Heart right ventricle (tissue), 16 donors: ENCODE measurements around the gene CFAP61. TPM values are rescaled to one million over a fixed set of nuclear protein-coding genes. Genes with fewer than 3 reads are reported as not detected.

Source experiments
- ATAC-seq, 8 donors: fragments of 200-7000 bp; cut with Tn5 transposase; one replicate each; pipeline ENCODE4 v1.9.1; 2020; ENCODE audit warnings: mild to moderate bottlenecking in 8 of 8, moderate library complexity in 8 of 8, moderate number of reproducible peaks in 1 of 8
- DNase-seq, 2 donors: peaks; one replicate each; pipeline ENCODE4 v3.0.0-alpha.2; 2020
- H3K27ac ChIP-seq, 10 donors: fragments of 200-600 bp; sonication (generic) in 2 of 10; one replicate each; pipeline versions ENCODE4 v1.5.0 to v1.8.0; 2020 to 2022; ENCODE audit warnings: mild to moderate bottlenecking in 3 of 10
- H3K27me3 ChIP-seq, 7 donors: fragments of 200-600 bp; one replicate each; pipeline ENCODE4 v1.8.0; 2021 to 2022; ENCODE audit warnings: mild to moderate bottlenecking in 2 of 7
- H3K36me3 ChIP-seq, 9 donors: fragments of 200-600 bp; sonication (generic) in 1 of 9; one replicate each; pipeline versions ENCODE4 v1.5.0 to v1.8.0; 2020 to 2022; ENCODE audit warnings: mild to moderate bottlenecking in 2 of 9
- H3K4me1 ChIP-seq, 9 donors: fragments of 200-600 bp; sonication (generic) in 1 of 9; one replicate each; pipeline versions ENCODE4 v1.5.0 to v1.8.0; 2020 to 2022; ENCODE audit warnings: mild to moderate bottlenecking in 4 of 9
- H3K4me3 ChIP-seq, 10 donors: fragments of 200-600 bp; sonication (generic) in 2 of 10; one replicate each; pipeline versions ENCODE4 v1.5.0 to v1.8.0; 2020 to 2022; ENCODE audit warnings: mild to moderate bottlenecking in 7 of 10, moderate library complexity in 2 of 10
- H3K9me3 ChIP-seq, 11 donors: fragments of 200-600 bp in 10 of 11; sonication (generic) in 2 of 11; one replicate each; pipeline versions ENCODE4 v1.5.0 to v1.8.0; 2013 to 2022; ENCODE audit warnings: mild to moderate bottlenecking in 2 of 11, control low read depth in 1 of 11, moderate library complexity in 1 of 11
- CTCF ChIP-seq, 9 donors: fragments of 200-600 bp; sonication (generic) in 2 of 9; IDR thresholded peaks; one replicate each; pipeline versions ENCODE4 v1.5.0 to v1.8.0; 2021 to 2022; ENCODE audit warnings: antibody characterized with exemption in 9 of 9, mild to moderate bottlenecking in 5 of 9, moderate library complexity in 1 of 9
- WGBS, 2 donors: extraction: QIAGEN DNeasy Blood & Tissue Kit; methylation state at CpG; one replicate each; pipeline ENCODE4 v1.1.7; 2013; ENCODE audit warnings: inconsistent platforms in 1 of 2; 5-methylcytosine and 5-hydroxymethylcytosine counted together
- intact Hi-C, 10 donors: fragments of 100-400 bp; cut with DNase I; formaldehyde crosslinking; loops; one replicate each; pipeline versions ENCODE4 v1.11.1 to v1.14.2; 2022
- polyA plus RNA-seq, 2 donors: library from polyadenylated mRNA; stranded (reverse); fragments of 200-250 nt; gene quantifications; one replicate each; pipeline ENCODE4 v1.2.3, GENCODE V29; 2013
- total RNA-seq, 10 donors: library from RNA; stranded (reverse); fragmentation: NEBNext Ultra II Directional in 3 of 10; extraction: Animal tissue kit (Norgen Biotek cat#: 25700) in 3 of 10; gene quantifications; one replicate each; pipeline versions ENCODE4 v1.2.1 to v1.2.4, GENCODE V29; 2021 to 2023
- donor health status: Arrhythmogenic right ventricular cardiomyopathy.
- donor health status: ischemic (EF 13 %, LVEDD 7.1; RV severe dilation, severe dysfunction).
- donor health status: healthy with polysubstance abuse.
- donor health status: DM: no; HTN: yes; CAD: no.
- donor health status: DM: no; HTN: no; CAD: no.
- donor health status: ischemic (EF 25% LVEDD 6.9; RV normal size, moderate dysfunction).
- donor health status: ischemic (EF 25% LVEDD 5.7; RV mildly dilated, moderate dysfunction).
- donor health status: healthy.
- donor health status: DM: yes; HTN: yes; CAD: no.
- donor health status: Ischemic cardiomyopathy.
- donor health status: ischemic (EF 35%, LVEDD 5.7; RV mildly dilated, moderate dysfunction).
- donor health status: nonischemic (EF 11% LVEDD 7.7; RV severe dilation, severe dysfunction).
- donor health status: DM: yes; HTN: yes; CAD: no.
- donor health status: PGD.
- donor health status: ischemic (EF 29% LVEDD 5.4; RV normal size, mild dysfunction).
- donor health status: nonischemic (EF 23%, LVEDD 6.1; RV moderate dilation, normal function).

Gene CFAP61
- total and polyA plus RNA-seq, 12 donors, result 8.2 to 140 (median 60.6) TPM

GRCh38 chr20:20286061-20286460 is 233.7 kb downstream of the CFAP61 start:
- DNase-seq (no peak), ATAC-seq (no peak)
- intact Hi-C loops, result no loop called here
- peaks cover 0 to 6% (median 0%) of the 10 kb centered on the region in 7 donors for H3K27me3 ChIP-seq
- no peaks in the 10 kb centered on the region for H3K4me1 ChIP-seq
- WGBS, 2 donors, result 72 to 83% methylated on average over 2 of the region's 2 CpGs
- H3K27ac ChIP-seq, result no peak overlapping the region
- no peak for TF ChIP-seq CTCF (IDR thresholded peaks at IDR 0.05)
- H3K4me3 ChIP-seq, result no peak overlapping the region
- H3K9me3 ChIP-seq, result peaks cover 0 to 3% (median 0%) of the 10 kb centered on the region in 11 donors
- H3K36me3 ChIP-seq, result peaks cover 0 to 6% (median 0%) of the 10 kb centered on the region in 9 donors

GRCh38 chr20:20289331-20289730 is 237.0 kb downstream of the CFAP61 start:
- H3K27ac ChIP-seq, result no peak overlapping the region
- no peaks in the 10 kb centered on the region for H3K4me1 ChIP-seq
- H3K27me3 ChIP-seq, result peaks cover 0 to 6% (median 0%) of the 10 kb centered on the region in 7 donors
- H3K4me3 ChIP-seq, result no peak overlapping the region
- intact Hi-C loops, result no loop called here
- no peak for TF ChIP-seq CTCF (IDR thresholded peaks at IDR 0.05)
- no peak for ATAC-seq
- 55 to 64% methylated on average over 3 of the region's 3 CpGs for WGBS, 2 donors
- peaks cover 0 to 6% (median 0%) of the 10 kb centered on the region in 9 donors for H3K36me3 ChIP-seq
- no peaks in the 10 kb centered on the region for H3K9me3 ChIP-seq
- DNase-seq, result no peak

GRCh38 chr20:20292472-20292871 is 240.1 kb downstream of the CFAP61 start:
- TF ChIP-seq CTCF (IDR thresholded peaks at IDR 0.05), result no peak
- ATAC-seq (no peak), DNase-seq (no peak)
- no peaks in the 10 kb centered on the region for H3K4me1 ChIP-seq
- WGBS, 2 donors, result 91 to 93% methylated on average over 4 of the region's 4 CpGs
- H3K27me3 ChIP-seq, result no peaks in the 10 kb centered on the region
- no peak overlapping the region for H3K4me3 ChIP-seq
- intact Hi-C loops, result no loop called here
- H3K36me3 ChIP-seq, result peaks cover 0 to 6% (median 0%) of the 10 kb centered on the region in 9 donors
- no peak overlapping the region for H3K27ac ChIP-seq
- H3K9me3 ChIP-seq, result no peaks in the 10 kb centered on the region

- Histone ChIP-seq H3K27ac (no peak overlapping the region), H3K4me3 (no peak overlapping the region), H3K36me3 (peaks cover 0 to 7% (median 0%) of the 10 kb centered on the region in 9 donors), H3K9me3 (no peaks in the 10 kb centered on the region), H3K4me1 (no peaks in the 10 kb centered on the region), H3K27me3 (no peaks in the 10 kb centered on the region)
- WGBS, 2 donors, result 81 to 82% methylated on average over 4 of the region's 4 CpGs
- DNase-seq (no peak), ATAC-seq (no peak)
- intact Hi-C loops, result no loop called here
- TF ChIP-seq CTCF (IDR thresholded peaks at IDR 0.05), result no peak
Observed at GRCh38 chr20:20293141-20293540, 240.8 kb downstream of the CFAP61 start.
